GM12873 (cell line): ENCODE results near the gene PALM2AKAP2.

Experiments
- CTCF ChIP-seq: IDR thresholded peaks from 2 replicates; pipeline ENCODE4 v1.5.1; 2012; ENCODE audit warnings: low read depth, mild to moderate bottlenecking, moderate library complexity, low read length, control low read depth; ENCODE audit not compliant: insufficient read depth; ENCODE audit errors: missing control alignments

PALM2AKAP2 gene

GRCh38 chr9:109742776-109743348 lies 37.1 kb upstream of the PALM2AKAP2 start:
- TF ChIP-seq CTCF = no peak

- TF ChIP-seq CTCF = no peak
These were observed 36.3 kb upstream of the PALM2AKAP2 start for GRCh38 chr9:109743696-109744095.

GRCh38 chr9:109745335-109746283 lies 34.4 kb upstream of the PALM2AKAP2 start:
- no peak for TF ChIP-seq CTCF

- TF ChIP-seq CTCF = no peak
These were observed 28.7 kb upstream of the PALM2AKAP2 start for GRCh38 chr9:109751253-109751652.

GRCh38 chr9:109753308-109753707 lies 26.7 kb upstream of the PALM2AKAP2 start:
- TF ChIP-seq CTCF = no peak

- TF ChIP-seq CTCF = no peak
These were observed 25.0 kb upstream of the PALM2AKAP2 start for GRCh38 chr9:109755040-109755439.

GRCh38 chr9:109759589-109759988 lies 20.4 kb upstream of the PALM2AKAP2 start:
- no peak for TF ChIP-seq CTCF
